OCI-LY3 (cell line): ENCODE measurements around the gene SPATA31E1.

Experiments used
- H2AFZ ChIP-seq: fragments of 200-600, 300-600 bp; shearing (Covaris generic); 2 replicates; pipeline ENCODE4 v1.6.0; 2014; ENCODE audit warnings: antibody characterized with exemption, low read depth, low read length
- H3K27ac ChIP-seq: fragments of 200-600, 300-600 bp; sonication (generic); 2 replicates; pipeline ENCODE4 v1.5.1; 2014; ENCODE audit warnings: mild to moderate bottlenecking, low read length, moderate library complexity, mixed read lengths
- H3K27me3 ChIP-seq: fragments of 200-600, 300-600 bp; sonication (generic); 2 replicates; pipeline ENCODE4 v1.6.1; 2014; ENCODE audit warnings: low read depth, low read length, mixed read lengths
- H3K36me3 ChIP-seq: fragments of 200-600, 300-600 bp; sonication (generic); replicated peaks from 2 replicates; pipeline ENCODE3; 2014; ENCODE audit warnings: low read depth, low read length, mixed read lengths
- H3K4me1 ChIP-seq: fragments of 300-600, 200-600 bp; sonication (generic); 2 replicates; pipeline ENCODE4 v1.6.1; 2014; ENCODE audit warnings: low read length, mixed read lengths
- H3K4me2 ChIP-seq: fragments of 200-600, 300-600 bp; sonication (generic); 2 replicates; pipeline ENCODE4 v1.6.1; 2014; ENCODE audit warnings: low read length, mixed read lengths
- H3K4me3 ChIP-seq: fragments of 300-600, 200-600 bp; sonication (generic); 2 replicates; pipeline ENCODE4 v1.5.1; 2014; ENCODE audit warnings: antibody characterized with exemption, mild to moderate bottlenecking, low read length, moderate library complexity
- H3K79me2 ChIP-seq: fragments of 300-600, 200-600 bp; shearing (Covaris generic); 2 replicates; pipeline ENCODE4 v1.6.1; 2014; ENCODE audit warnings: mild to moderate bottlenecking, low read length, mixed read lengths
- H3K9ac ChIP-seq: fragments of 300-600, 200-600 bp; shearing (Covaris generic); 2 replicates; pipeline ENCODE4 v1.6.0; 2014; ENCODE audit warnings: mild to moderate bottlenecking, low read length, moderate library complexity
- H3K9me3 ChIP-seq: fragments of 200-600, 300-600 bp; shearing (Covaris generic); 2 replicates; pipeline ENCODE4 v1.6.1; 2014; ENCODE audit warnings: low read length, mixed read lengths; ENCODE audit not compliant: insufficient read depth
- H4K20me1 ChIP-seq: fragments of 200-600, 300-600 bp; sonication (generic); 2 replicates; pipeline ENCODE4 v1.6.1; 2016; ENCODE audit warnings: low read length, mixed read lengths; ENCODE audit not compliant: insufficient read depth
- CTCF ChIP-seq: fragments of 200-600, 300-600 bp; sonication (generic); IDR thresholded peaks from 2 replicates; pipeline ENCODE4 v1.5.1; 2014; ENCODE audit warnings: antibody characterized with exemption, low read length, low read depth
- EZH2phosphoT487 ChIP-seq: fragments of 200-600 bp; shearing (Covaris generic); IDR thresholded peaks from 2 replicates; pipeline ENCODE4 v1.6.1; 2018; ENCODE audit warnings: antibody characterized with exemption, mixed run types, low read depth

The SPATA31E1 gene

GRCh38 chr9:87880116-87880515 is 2.6 kb upstream of the SPATA31E1 start:
- Histone ChIP-seq H3K36me3 (no peaks in the 10 kb centered on the region), H2AFZ (no peak overlapping the region), H3K9ac (no peak overlapping the region), H4K20me1 (no peaks in the 10 kb centered on the region), H3K27me3 (no peaks in the 10 kb centered on the region), H3K27ac (no peak overlapping the region), H3K79me2 (no peaks in the 10 kb centered on the region), H3K4me2 (no peak overlapping the region), H3K4me3 (no peak overlapping the region), H3K4me1 (no peaks in the 10 kb centered on the region), H3K9me3 (no peaks in the 10 kb centered on the region)
- no peak for TF ChIP-seq EZH2phosphoT487
- TF ChIP-seq CTCF = no peak

GRCh38 chr9:87880683-87881082 is 2.0 kb upstream of the SPATA31E1 start:
- Histone ChIP-seq H3K27ac (no peak overlapping the region), H3K79me2 (no peaks in the 10 kb centered on the region), H3K9ac (no peak overlapping the region), H3K4me1 (no peaks in the 10 kb centered on the region), H3K4me3 (no peak overlapping the region), H3K36me3 (no peaks in the 10 kb centered on the region), H3K9me3 (no peaks in the 10 kb centered on the region), H2AFZ (no peak overlapping the region), H3K4me2 (no peak overlapping the region), H3K27me3 (no peaks in the 10 kb centered on the region), H4K20me1 (no peaks in the 10 kb centered on the region)
- TF ChIP-seq CTCF (no peak), EZH2phosphoT487 (no peak)

GRCh38 chr9:87883274-87883673 is 597 bp downstream of the SPATA31E1 start:
- H3K4me1 ChIP-seq = no peaks in the 10 kb centered on the region
- H3K9ac ChIP-seq = no peak overlapping the region
- H3K4me2 ChIP-seq = no peak overlapping the region
- no peaks in the 10 kb centered on the region for H3K27me3 ChIP-seq
- no peak overlapping the region for H3K27ac ChIP-seq
- no peaks in the 10 kb centered on the region for H4K20me1 ChIP-seq
- TF ChIP-seq CTCF (no peak), EZH2phosphoT487 (no peak)
- H3K79me2 ChIP-seq = no peaks in the 10 kb centered on the region
- H3K4me3 ChIP-seq = no peak overlapping the region
- H3K9me3 ChIP-seq = no peaks in the 10 kb centered on the region
- no peaks in the 10 kb centered on the region for H3K36me3 ChIP-seq
- H2AFZ ChIP-seq = no peak overlapping the region

- no peak overlapping the region for H3K9ac ChIP-seq
- no peaks in the 10 kb centered on the region for H3K9me3 ChIP-seq
- no peak overlapping the region for H3K27ac ChIP-seq
- no peak overlapping the region for H3K4me3 ChIP-seq
- no peak overlapping the region for H3K4me2 ChIP-seq
- H2AFZ ChIP-seq = no peak overlapping the region
- H4K20me1 ChIP-seq = no peaks in the 10 kb centered on the region
- H3K79me2 ChIP-seq = no peaks in the 10 kb centered on the region
- TF ChIP-seq CTCF = no peak
- no peak for TF ChIP-seq EZH2phosphoT487
- no peaks in the 10 kb centered on the region for H3K4me1 ChIP-seq
- no peaks in the 10 kb centered on the region for H3K27me3 ChIP-seq
- H3K36me3 ChIP-seq = no peaks in the 10 kb centered on the region
Observed at GRCh38 chr9:87883990-87884389, 1.3 kb downstream of the SPATA31E1 start.
